Lung (tissue), 12 donors: ENCODE data around the gene FAM174C. TPM values are rescaled to one million over a fixed set of nuclear protein-coding genes. Genes with fewer than 3 reads are reported as not detected.
"Not testable (repeated sequence)": the region's sequence is repeated elsewhere in the genome, so short reads cannot be mapped to it uniquely, and the experiment has no call there.

Source experiments
- ATAC-seq: fragments of 200-7000 bp; cut with Tn5 transposase; one replicate; pipeline ENCODE4 v1.9.1; 2020; ENCODE audit warnings: moderate number of reproducible peaks; ENCODE audit not compliant: insufficient read depth, low FRiP score
- DNase-seq, 3 donors: peaks; one replicate each; pipeline ENCODE4 v3.0.0-alpha.2; 2013 to 2017
- H3K27ac ChIP-seq, 2 donors: one replicate each; pipeline ENCODE4 v1.5.1; 2013; ENCODE audit warnings: mild to moderate bottlenecking in 2 of 2, moderate library complexity in 2 of 2, control low read depth in 1 of 2, inconsistent platforms in 1 of 2, low read depth in 1 of 2, low read length in 1 of 2
- H3K27me3 ChIP-seq, 3 donors: one replicate each; pipeline ENCODE4 v1.5.1; 2013; ENCODE audit warnings: low read length in 2 of 3; ENCODE audit not compliant: control insufficient read depth in 3 of 3, insufficient read depth in 3 of 3
- H3K36me3 ChIP-seq, 4 donors: one replicate each; pipeline ENCODE4 v1.5.1; 2013; ENCODE audit warnings: low read length in 4 of 4, mild to moderate bottlenecking in 1 of 4, moderate library complexity in 1 of 4; ENCODE audit not compliant: control insufficient read depth in 4 of 4, insufficient read depth in 4 of 4
- H3K4me1 ChIP-seq, 5 donors: one replicate each; pipeline ENCODE4 v1.5.1; 2013; ENCODE audit warnings: low read length in 5 of 5, mild to moderate bottlenecking in 2 of 5, moderate library complexity in 1 of 5; ENCODE audit not compliant: control insufficient read depth in 5 of 5, insufficient read depth in 5 of 5
- H3K4me3 ChIP-seq: one replicate; pipeline ENCODE4 v1.5.1; 2013; ENCODE audit warnings: mild to moderate bottlenecking, control low read depth, moderate library complexity
- H3K9ac ChIP-seq, 2 donors: one replicate each; pipeline ENCODE4 v1.5.1; 2013; ENCODE audit warnings: low read length in 2 of 2, control low read depth in 1 of 2; ENCODE audit not compliant: insufficient read depth in 1 of 2
- H3K9me3 ChIP-seq, 4 donors: one replicate each; pipeline ENCODE4 v1.5.1; 2013; ENCODE audit warnings: low read length in 3 of 4, mild to moderate bottlenecking in 1 of 4, moderate library complexity in 1 of 4; ENCODE audit not compliant: control insufficient read depth in 4 of 4, insufficient read depth in 3 of 4
- CTCF ChIP-seq: IDR thresholded peaks from 2 replicates; pipeline ENCODE4 v1.5.1; 2012; ENCODE audit warnings: mild to moderate bottlenecking; ENCODE audit errors: control extremely low read depth, extremely low read depth
- WGBS, 2 donors: extraction: QIAGEN DNeasy Blood & Tissue Kit; methylation state at CpG; one replicate each; pipeline ENCODE4 v1.1.7; 2013; 5-methylcytosine and 5-hydroxymethylcytosine counted together
- polyA plus RNA-seq, 2 donors: library from polyadenylated mRNA; stranded (reverse); fragments of 200-250 nt; gene quantifications; one replicate each; pipeline ENCODE4 v1.2.1, GENCODE V29; 2013
- total RNA-seq, 2 donors: library from RNA; depleted of rRNA in 1 of 2; stranded (reverse); fragments of >200 nt in 1 of 2; gene quantifications; one replicate each; pipeline ENCODE4 v1.2.1, GENCODE V29; 2014 to 2021
- donor health status: control.
- donor health status: control.
- donor health status: Bipolar disorder and iron deficiency.
- donor health status: healthy.
- donor health status: DM: yes; HTN: yes; CAD: no.

Gene FAM174C
- total and polyA plus RNA-seq, 4 donors = 17.5 to 89.3 (median 69.4) TPM

GRCh38 chr19:1302533-1303239, 27.4 kb downstream of the FAM174C start:
- WGBS, 2 donors = 72 to 83% methylated on average over 35 to 36 of the region's 36 CpGs
- H3K4me1 ChIP-seq = no peaks in the 10 kb centered on the region
- no peaks in the 10 kb centered on the region for H3K9me3 ChIP-seq
- no peaks in the 10 kb centered on the region for H3K27me3 ChIP-seq
- no peak for TF ChIP-seq CTCF
- ATAC-seq = no peak
- no peak overlapping the region for H3K9ac ChIP-seq
- no peak overlapping the region for H3K4me3 ChIP-seq
- no peaks in the 10 kb centered on the region for H3K36me3 ChIP-seq
- no peak for DNase-seq
- H3K27ac ChIP-seq = no peak overlapping the region

GRCh38 chr19:1304197-1304924, 29.0 kb downstream of the FAM174C start:
- Histone ChIP-seq H3K27me3 (no peaks in the 10 kb centered on the region), H3K4me1 (no peaks in the 10 kb centered on the region), H3K27ac (no peak overlapping the region), H3K9me3 (no peaks in the 10 kb centered on the region), H3K9ac (no peak overlapping the region), H3K4me3 (no peak overlapping the region), H3K36me3 (no peaks in the 10 kb centered on the region)
- DNase-seq = no peak
- 86 to 90% methylated on average over 27 to 28 of the region's 28 CpGs for WGBS, 2 donors
- no peak for ATAC-seq
- TF ChIP-seq CTCF = no peak

GRCh38 chr19:1305354-1305753, 30.0 kb downstream of the FAM174C start:
- H3K36me3 ChIP-seq = not testable (repeated sequence)
- 86 to 96% methylated on average over 9 of the region's 9 CpGs for WGBS, 2 donors

GRCh38 chr19:1307320-1307719, 32.0 kb downstream of the FAM174C start:
- Histone ChIP-seq H3K9ac (no peak overlapping the region), H3K4me1 (no peaks in the 10 kb centered on the region), H3K9me3 (no peaks in the 10 kb centered on the region), H3K36me3 (no peaks in the 10 kb centered on the region), H3K27ac (no peak overlapping the region), H3K27me3 (peaks cover 0 to 3% (median 0%) of the 10 kb centered on the region in 3 donors), H3K4me3 (no peak overlapping the region)
- DNase-seq (no peak), ATAC-seq (no peak)
- WGBS, 2 donors = 92 to 98% methylated on average over 28 to 38 of the region's 38 CpGs
- TF ChIP-seq CTCF = no peak

More at GRCh38 chr19:1305354-1305753, 30.0 kb downstream of the FAM174C start:
- H3K4me1 ChIP-seq, ATAC-seq, H3K9ac ChIP-seq, H3K4me3 ChIP-seq, DNase-seq, H3K9me3 ChIP-seq, H3K27ac ChIP-seq, H3K27me3 ChIP-seq: not testable (repeated sequence)
